GM18907 (cell line): ENCODE measurements around the gene ZFHX3.

Source experiments
- ATAC-seq: cut with Tn5 transposase; IDR thresholded peaks from one replicate; pipeline ENCODE4 v1.9.1; 2021; ENCODE audit warnings: mild to moderate bottlenecking, moderate library complexity; ENCODE audit not compliant: unreplicated experiment

Gene ZFHX3

GRCh38 chr16:72811188-72811720 is 236.7 kb downstream of the ZFHX3 start:
- no peak for ATAC-seq

GRCh38 chr16:72810480-72810879 is 237.4 kb downstream of the ZFHX3 start:
- ATAC-seq, result no peak

- ATAC-seq, result no peak
Observed at GRCh38 chr16:72809446-72809845, 238.5 kb downstream of the ZFHX3 start.

GRCh38 chr16:72808754-72809153 is 239.2 kb downstream of the ZFHX3 start:
- ATAC-seq, result no peak

- ATAC-seq, result no peak
Observed at GRCh38 chr16:72807245-72807644, 240.7 kb downstream of the ZFHX3 start.

GRCh38 chr16:72805486-72805885 is 242.4 kb downstream of the ZFHX3 start:
- no peak for ATAC-seq

- no peak for ATAC-seq
Observed at GRCh38 chr16:72800524-72801161, 247.3 kb downstream of the ZFHX3 start.

- no peak for ATAC-seq
Observed at GRCh38 chr16:72798264-72798663, 249.7 kb downstream of the ZFHX3 start.

- ATAC-seq, result no peak
Observed at GRCh38 chr16:72797621-72798020, 250.3 kb downstream of the ZFHX3 start.

GRCh38 chr16:72796222-72796621 is 251.7 kb downstream of the ZFHX3 start:
- ATAC-seq, result no peak

- no peak for ATAC-seq
Observed at GRCh38 chr16:72794986-72795385, 252.9 kb downstream of the ZFHX3 start.

- no peak for ATAC-seq
Observed at GRCh38 chr16:72794319-72794718, 253.6 kb downstream of the ZFHX3 start.

- ATAC-seq, result no peak
Observed at GRCh38 chr16:72793716-72794115, 254.2 kb downstream of the ZFHX3 start.

- ATAC-seq, result no peak
Observed at GRCh38 chr16:72793017-72793416, 254.9 kb downstream of the ZFHX3 start.

- ATAC-seq, result no peak
Observed at GRCh38 chr16:72791786-72792185, 256.1 kb downstream of the ZFHX3 start.

GRCh38 chr16:72789921-72790320 is 258.0 kb downstream of the ZFHX3 start:
- ATAC-seq, result no peak

- no peak for ATAC-seq
Observed at GRCh38 chr16:72789465-72789864, 258.5 kb downstream of the ZFHX3 start.

- no peak for ATAC-seq
Observed at GRCh38 chr16:72788269-72788809, 259.6 kb downstream of the ZFHX3 start.

GRCh38 chr16:72787514-72788268 is 260.2 kb downstream of the ZFHX3 start:
- ATAC-seq, result peak; percentile 91

GRCh38 chr16:72787130-72787513 is 260.8 kb downstream of the ZFHX3 start:
- no peak for ATAC-seq

GRCh38 chr16:72786606-72787005 is 261.3 kb downstream of the ZFHX3 start:
- no peak for ATAC-seq

GRCh38 chr16:72785886-72786285 is 262.0 kb downstream of the ZFHX3 start:
- ATAC-seq, result no peak
